ENCODE data around the gene LILRB2. TPM values are rescaled to one million over a fixed set of nuclear protein-coding genes. Genes with fewer than 3 reads are reported as not detected.

The LILRB2 gene
- total RNA-seq, 1 experiment from 2014 or later = not detected

GRCh38 chr19:54231077-54231931, 49.6 kb downstream of the LILRB2 start:
- H4K20me1 ChIP-seq (ENCODE audit: control insufficient read depth, insufficient read depth, insufficient read length) = no peaks in the 10 kb centered on the region
- H3K4me3 Mint-ChIP-seq = peak overlapping the region in 1 of 2 experiments; percentile 27; a peak in 1 of 5 replicates
- H3K27ac Mint-ChIP-seq = no peak overlapping the region
- WGBS (ENCODE audit: extremely low coverage, insufficient read length, low lambda C conversion rate) = no CpG with 5 or more reads among the region's 21 CpGs
- H4K8ac ChIP-seq (replicated peaks; ENCODE audit: insufficient read length, low read depth, low read length) = no peak overlapping the region
- no peak overlapping the region for H2BK120ac ChIP-seq (ENCODE audit: low read depth, low read length, poor library complexity, severe bottlenecking)
- H3K79me2 ChIP-seq (ENCODE audit: insufficient read depth, low read length) = no peaks in the 10 kb centered on the region
- H3K23ac ChIP-seq (ENCODE audit: insufficient read length, low read depth, low read length) = no peak overlapping the region
- no peaks in the 10 kb centered on the region; a peak in 1 of 7 replicates for H3K36me3 Mint-ChIP-seq (ENCODE audit: insufficient read depth in 1 of 3, low read depth in 3 of 3)
- no peak overlapping the region for H3K56ac ChIP-seq (ENCODE audit: insufficient read length, low read depth, low read length)
- H3K79me1 ChIP-seq (ENCODE audit: insufficient read depth, low read depth, low read length, poor library complexity, severe bottlenecking) = no peaks in the 10 kb centered on the region
- no peak overlapping the region for H3T11ph ChIP-seq (ENCODE audit: low read length)
- H3K9ac ChIP-seq (ENCODE audit: extremely low read depth, insufficient read length, low read length) = no peak overlapping the region
- H2BK20ac ChIP-seq (ENCODE audit: low read depth, low read length, poor library complexity, severe bottlenecking) = no peak overlapping the region
- H3K18ac ChIP-seq (ENCODE audit: insufficient read length, low read depth, low read length) = no peak overlapping the region
- H3K4me1 ChIP-seq (ENCODE audit: insufficient read depth, low read length) = no peaks in the 10 kb centered on the region
- peaks cover 2% of the 10 kb centered on the region; the same call in 1 of the 2 replicates for H3K27me3 ChIP-seq (ENCODE audit: insufficient read depth, low read length)
- no peak overlapping the region for H2BK5ac ChIP-seq (ENCODE audit: insufficient read length, low read length)
- H3K27ac ChIP-seq (ENCODE audit: insufficient read length, low read depth, low read length) = no peak overlapping the region
- no peak overlapping the region for H3K4me2 ChIP-seq (ENCODE audit: insufficient read depth, insufficient read length, low read length)
- peak; percentile 95 for DNase-seq
- no peaks in the 10 kb centered on the region for H3K23me2 ChIP-seq (ENCODE audit: insufficient read length, low read depth, low read length, poor library complexity, severe bottlenecking)
- no peak overlapping the region for H3K14ac ChIP-seq (ENCODE audit: insufficient read depth, low read length)
- H3K9me3 Mint-ChIP-seq = peaks cover 23 to 28% of the 10 kb centered on the region in 2 experiments
- peak; percentile 100 for TF ChIP-seq CTCF (conservative IDR thresholded peaks at IDR 0.05)
- H4K5ac ChIP-seq (ENCODE audit: insufficient read length, low read depth, low read length) = no peak overlapping the region
- H2BK15ac ChIP-seq (ENCODE audit: low read depth, low read length) = no peak overlapping the region
- no peak overlapping the region for H4K91ac ChIP-seq (ENCODE audit: insufficient read length, low read depth, low read length)
- H3K4ac ChIP-seq (ENCODE audit: low read depth, low read length) = no peak overlapping the region
- H2AK5ac ChIP-seq (ENCODE audit: insufficient read length, low read length) = no peak overlapping the region
- no peaks in the 10 kb centered on the region for H3K9me3 ChIP-seq (ENCODE audit: control insufficient read depth, low read depth, low read length)
- H3K27me3 Mint-ChIP-seq (ENCODE audit: low read depth) = peaks cover 80% of the 10 kb centered on the region
- H3K4me1 Mint-ChIP-seq = peaks cover 2 to 3% of the 10 kb centered on the region in 2 experiments; a peak in 3 of 4 replicates
- no peak overlapping the region for H2BK12ac ChIP-seq (ENCODE audit: insufficient read length, low read depth, low read length)
- no peak overlapping the region for H2AFZ ChIP-seq (ENCODE audit: low read length)
